ENCODE measurements around the gene NFIX. TPM values are rescaled to one million over a fixed set of nuclear protein-coding genes. Genes with fewer than 3 reads are reported as not detected.

Gene NFIX
- total RNA-seq, 1 experiment from 2014 or later = 0.03 TPM

DNA sequence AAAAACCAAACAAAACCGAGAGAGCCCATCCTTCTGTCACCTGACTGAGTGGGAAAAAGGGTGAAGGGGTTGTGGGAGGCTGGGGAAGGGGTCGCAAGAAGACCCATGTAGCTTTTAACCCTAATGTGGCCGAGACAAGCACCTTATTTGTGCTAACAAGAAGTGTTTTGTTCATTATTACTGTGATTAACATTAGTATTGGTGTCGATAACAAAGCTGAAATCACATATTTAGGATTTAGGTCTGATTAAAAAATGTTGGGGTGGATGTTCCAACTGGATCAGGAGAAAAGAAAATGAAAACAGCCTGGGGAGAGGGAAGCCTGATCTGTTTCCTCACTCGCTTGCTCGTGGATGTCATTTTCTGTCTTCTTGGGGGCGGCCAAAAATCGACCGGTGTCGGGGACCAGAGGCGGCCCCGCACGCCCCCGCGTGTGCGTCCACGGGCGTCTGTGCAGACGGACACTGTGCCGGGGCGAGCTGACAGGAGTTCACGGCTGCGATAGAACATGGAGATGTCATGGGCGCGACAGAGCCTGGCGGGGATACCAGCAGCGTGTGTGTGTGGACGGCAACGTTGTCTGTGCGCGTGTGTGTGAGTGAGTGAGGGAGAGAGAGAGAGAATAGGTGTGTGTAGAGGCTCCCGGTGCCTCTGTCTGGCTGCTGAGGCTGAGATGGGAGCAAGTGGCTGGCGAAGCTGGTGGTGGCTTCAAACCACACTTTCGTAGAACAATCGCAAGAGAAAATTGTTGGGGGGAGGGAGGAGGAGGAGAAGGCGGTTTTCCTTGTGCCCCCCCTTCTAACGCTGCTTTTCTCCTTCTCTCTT is 29.1 kb downstream of the NFIX start:
- H3K36me3 ChIP-seq (replicated peaks; ENCODE audit: control insufficient read depth, insufficient read depth, low read length) = no peaks in the 10 kb centered on the region
- peaks cover 99% of the 10 kb centered on the region for H3K27me3 ChIP-seq (ENCODE audit: control insufficient read depth, insufficient read depth, low read length)
- no peak overlapping the region for H3K4me3 ChIP-seq (ENCODE audit: insufficient read depth, low read depth, low read length)
- DNase-seq = peak; percentile 74

DNA sequence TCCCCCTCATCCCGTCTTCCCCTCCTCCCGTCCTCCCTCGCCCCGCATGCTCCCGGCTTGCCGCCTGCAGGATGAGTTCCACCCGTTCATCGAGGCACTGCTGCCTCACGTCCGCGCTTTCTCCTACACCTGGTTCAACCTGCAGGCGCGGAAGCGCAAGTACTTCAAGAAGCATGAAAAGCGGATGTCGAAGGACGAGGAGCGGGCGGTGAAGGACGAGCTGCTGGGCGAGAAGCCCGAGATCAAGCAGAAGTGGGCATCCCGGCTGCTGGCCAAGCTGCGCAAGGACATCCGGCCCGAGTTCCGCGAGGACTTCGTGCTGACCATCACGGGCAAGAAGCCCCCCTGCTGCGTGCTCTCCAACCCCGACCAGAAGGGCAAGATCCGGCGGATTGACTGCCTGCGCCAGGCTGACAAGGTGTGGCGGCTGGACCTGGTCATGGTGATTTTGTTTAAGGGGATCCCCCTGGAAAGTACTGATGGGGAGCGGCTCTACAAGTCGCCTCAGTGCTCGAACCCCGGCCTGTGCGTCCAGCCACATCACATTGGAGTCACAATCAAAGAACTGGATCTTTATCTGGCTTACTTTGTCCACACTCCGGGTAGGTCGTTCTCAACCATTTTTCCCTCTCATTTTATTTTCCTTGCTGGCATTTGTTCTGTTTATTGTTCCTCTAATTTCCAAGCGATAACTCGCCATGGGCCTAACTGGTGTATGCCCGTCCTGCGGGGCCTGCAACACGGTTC is 29.8 kb downstream of the NFIX start:
- H3K4me3 ChIP-seq (ENCODE audit: insufficient read depth, low read depth, low read length) = no peak overlapping the region
- H3K27me3 ChIP-seq (ENCODE audit: control insufficient read depth, insufficient read depth, low read length) = peaks cover 96% of the 10 kb centered on the region
- DNase-seq = no peak
- H3K36me3 ChIP-seq (replicated peaks; ENCODE audit: control insufficient read depth, insufficient read depth, low read length) = no peaks in the 10 kb centered on the region

DNA sequence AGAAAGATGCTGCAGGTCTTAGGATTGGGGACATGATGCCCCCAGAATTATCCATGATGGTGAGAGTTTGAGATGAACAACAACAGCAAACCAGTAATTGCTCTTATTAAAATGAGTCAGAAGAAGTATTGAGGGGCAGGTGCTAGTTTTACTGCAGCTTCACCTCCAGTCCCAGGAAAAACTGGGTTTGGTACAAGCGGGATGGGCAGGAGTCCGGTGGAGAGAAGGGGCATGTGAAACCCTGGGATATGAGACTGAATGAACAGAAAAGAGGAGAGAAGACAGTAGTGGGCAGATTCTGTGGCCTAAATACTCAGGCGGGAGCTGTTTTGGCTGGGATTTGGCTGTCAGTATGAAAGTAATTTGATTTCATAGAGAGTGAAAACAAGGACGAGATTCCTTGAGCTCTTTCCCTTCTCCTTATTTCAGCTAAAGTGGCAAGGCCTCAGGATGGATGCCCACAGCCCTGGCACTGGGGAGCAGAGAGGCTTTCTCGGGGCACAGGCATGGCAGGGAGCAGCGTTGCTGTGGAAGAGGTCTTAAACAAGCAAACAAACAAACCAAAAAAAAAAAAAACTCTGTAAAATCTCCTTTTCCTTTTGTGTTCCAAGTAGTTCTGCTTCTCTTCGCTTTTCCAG is 30.7 kb downstream of the NFIX start:
- DNase-seq = no peak
- H3K36me3 ChIP-seq (replicated peaks; ENCODE audit: control insufficient read depth, insufficient read depth, low read length) = no peaks in the 10 kb centered on the region
- H3K27me3 ChIP-seq (ENCODE audit: control insufficient read depth, insufficient read depth, low read length) = peaks cover 94% of the 10 kb centered on the region
- H3K4me3 ChIP-seq (ENCODE audit: insufficient read depth, low read depth, low read length) = no peak overlapping the region

DNA sequence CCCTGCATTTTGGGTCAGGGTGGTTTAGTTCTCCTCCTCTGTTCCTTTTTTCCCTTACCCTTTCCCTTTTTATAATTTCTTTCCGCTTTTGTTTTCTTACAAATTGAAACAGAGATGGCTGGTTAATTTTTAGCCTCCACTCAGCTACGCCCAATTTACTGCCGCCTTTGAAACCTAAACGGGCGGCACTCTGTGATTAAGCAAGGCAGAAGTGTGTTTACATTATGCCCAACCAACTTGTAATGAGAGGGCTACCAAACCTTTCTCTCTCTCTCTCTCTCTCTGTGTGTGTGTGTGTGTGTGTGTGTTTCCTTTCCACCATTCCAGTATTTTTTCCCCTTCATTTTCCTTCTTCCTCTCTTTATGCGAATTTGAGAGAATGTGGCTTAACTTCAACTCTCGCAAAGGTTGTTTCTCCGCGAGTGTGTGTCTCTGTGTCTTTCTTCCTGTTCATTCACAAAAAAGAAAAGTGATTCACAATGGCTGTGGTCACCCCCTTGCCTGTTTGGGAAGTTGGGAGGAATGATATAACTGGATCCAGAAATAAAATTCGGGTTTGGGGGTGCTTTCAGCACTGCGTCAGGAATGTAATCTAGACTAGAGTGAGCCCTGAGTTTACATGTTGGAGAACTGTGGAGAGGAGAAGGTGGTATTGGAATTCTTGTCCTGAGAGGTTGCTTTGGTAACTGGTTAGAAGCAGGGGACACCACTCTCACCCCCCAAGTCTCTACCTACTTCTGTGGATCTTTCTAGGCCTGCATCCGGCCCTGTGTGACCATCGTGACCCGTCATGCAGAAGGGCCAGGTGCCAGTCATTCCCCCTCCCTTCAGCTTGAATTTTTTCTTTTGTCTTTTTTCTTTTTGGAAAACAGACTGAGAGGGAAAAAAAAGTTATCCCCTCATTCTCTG is 31.4 kb downstream of the NFIX start:
- no peak for DNase-seq
- peaks cover 89% of the 10 kb centered on the region for H3K27me3 ChIP-seq (ENCODE audit: control insufficient read depth, insufficient read depth, low read length)
- no peak overlapping the region for H3K4me3 ChIP-seq (ENCODE audit: insufficient read depth, low read depth, low read length)
- H3K36me3 ChIP-seq (replicated peaks; ENCODE audit: control insufficient read depth, insufficient read depth, low read length) = no peaks in the 10 kb centered on the region

DNA sequence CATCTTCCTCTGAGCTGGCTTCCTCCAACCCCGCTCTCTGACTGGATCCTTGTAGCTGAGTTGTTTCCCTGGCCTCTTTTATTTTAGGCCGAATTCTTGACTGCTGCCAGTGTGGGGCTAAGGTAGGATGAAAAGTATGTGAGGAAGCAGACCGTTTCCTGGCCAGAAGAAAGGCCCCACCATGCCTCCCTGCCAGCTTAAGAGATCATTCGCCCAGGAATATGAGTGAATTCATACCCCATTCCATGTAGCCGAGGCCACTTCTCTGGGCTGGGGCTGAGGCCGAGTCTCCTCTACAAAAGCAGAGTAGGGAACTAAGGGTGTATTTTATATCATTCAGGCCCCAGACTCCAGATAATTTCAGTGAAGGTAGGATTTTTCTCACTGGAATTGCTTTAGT is 32.3 kb downstream of the NFIX start:
- no peak overlapping the region for H3K4me3 ChIP-seq (ENCODE audit: insufficient read depth, low read depth, low read length)

DNA sequence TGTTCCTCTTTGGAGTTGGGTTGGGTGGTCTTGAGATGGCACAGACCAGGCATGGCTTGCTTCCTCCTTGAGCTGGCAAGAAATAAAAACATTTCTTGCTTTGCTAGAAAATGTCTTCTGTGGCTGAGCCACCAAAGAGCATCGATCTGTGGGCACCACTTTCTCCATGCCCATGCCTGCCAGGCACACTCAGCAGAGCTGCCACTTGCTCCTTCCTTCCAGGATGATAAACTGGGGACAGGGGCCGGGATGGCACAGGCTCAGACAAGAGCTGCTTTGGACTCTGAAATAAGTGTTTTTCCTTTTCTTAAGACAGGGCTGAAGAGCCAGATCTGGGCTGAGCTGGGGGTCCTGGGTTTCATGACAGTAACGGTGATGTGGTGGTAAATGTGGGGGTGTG is 32.8 kb downstream of the NFIX start:
- H3K4me3 ChIP-seq (ENCODE audit: insufficient read depth, low read depth, low read length) = no peak overlapping the region
- DNase-seq = no peak
- H3K27me3 ChIP-seq (ENCODE audit: control insufficient read depth, insufficient read depth, low read length) = peaks cover 77% of the 10 kb centered on the region
- no peaks in the 10 kb centered on the region for H3K36me3 ChIP-seq (replicated peaks; ENCODE audit: control insufficient read depth, insufficient read depth, low read length)

More for the DNA sequence above, 32.3 kb downstream of the NFIX start:
- DNase-seq = no peak
- Histone ChIP-seq H3K27me3 (ENCODE audit: control insufficient read depth, insufficient read depth, low read length) (peaks cover 81% of the 10 kb centered on the region), H3K36me3 (replicated peaks; ENCODE audit: control insufficient read depth, insufficient read depth, low read length) (no peaks in the 10 kb centered on the region)

DNA sequence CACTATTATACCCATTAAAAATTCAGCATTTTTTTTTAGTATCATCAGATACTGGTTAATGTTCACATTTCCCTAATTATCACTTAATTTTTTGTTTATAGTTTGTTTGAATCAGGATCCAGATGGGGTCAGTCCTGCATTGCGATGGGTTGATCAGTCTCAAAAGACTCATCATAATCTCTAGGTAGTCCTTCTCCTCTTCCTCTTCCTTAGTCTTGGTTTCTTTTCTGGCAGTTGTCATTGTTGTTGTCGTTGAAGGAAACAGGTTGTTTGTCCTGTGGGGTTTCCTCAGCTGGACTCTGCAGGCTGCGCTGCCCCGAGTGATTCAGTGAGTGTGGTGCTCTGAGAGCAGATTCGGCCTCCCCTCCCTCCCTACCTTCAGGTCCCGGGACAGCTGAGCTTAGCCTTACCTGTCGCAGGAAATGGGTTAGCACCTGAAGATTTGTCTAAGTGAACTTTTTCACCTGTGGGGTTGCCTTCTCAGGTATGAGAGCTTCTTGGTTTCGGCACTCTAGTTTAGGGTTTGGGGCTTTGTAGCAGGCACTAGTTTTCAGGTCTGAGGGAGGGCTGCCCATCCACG is 34.1 kb downstream of the NFIX start:
- Histone ChIP-seq H3K36me3 (replicated peaks; ENCODE audit: control insufficient read depth, insufficient read depth, low read length) (no peaks in the 10 kb centered on the region), H3K27me3 (ENCODE audit: control insufficient read depth, insufficient read depth, low read length) (peaks cover 67% of the 10 kb centered on the region), H3K4me3 (ENCODE audit: insufficient read depth, low read depth, low read length) (no peak overlapping the region)
- DNase-seq = no peak

DNA sequence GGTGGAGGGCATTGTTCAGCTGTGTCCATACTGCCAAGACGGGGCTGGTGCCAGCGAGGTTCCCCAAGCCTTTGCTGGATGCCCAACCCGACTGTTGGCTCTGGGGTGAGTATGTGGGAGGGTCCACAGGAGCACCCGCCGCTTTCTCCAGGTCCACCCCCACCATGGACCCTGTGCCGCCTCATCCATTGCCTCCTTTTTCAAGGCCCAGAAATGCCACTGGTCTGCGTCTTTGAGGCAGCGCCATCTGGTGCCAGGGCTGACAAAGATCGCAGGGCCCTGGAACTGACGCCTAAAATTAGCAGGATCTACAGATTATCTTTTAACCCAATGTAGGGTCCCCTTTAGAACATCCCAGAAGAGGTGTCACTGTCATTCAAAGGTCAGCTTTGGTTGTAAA is 34.6 kb downstream of the NFIX start:
- no peak overlapping the region for H3K4me3 ChIP-seq (ENCODE audit: insufficient read depth, low read depth, low read length)
- no peaks in the 10 kb centered on the region for H3K36me3 ChIP-seq (replicated peaks; ENCODE audit: control insufficient read depth, insufficient read depth, low read length)
- peaks cover 62% of the 10 kb centered on the region for H3K27me3 ChIP-seq (ENCODE audit: control insufficient read depth, insufficient read depth, low read length)
- peak; percentile 80 for DNase-seq

DNA sequence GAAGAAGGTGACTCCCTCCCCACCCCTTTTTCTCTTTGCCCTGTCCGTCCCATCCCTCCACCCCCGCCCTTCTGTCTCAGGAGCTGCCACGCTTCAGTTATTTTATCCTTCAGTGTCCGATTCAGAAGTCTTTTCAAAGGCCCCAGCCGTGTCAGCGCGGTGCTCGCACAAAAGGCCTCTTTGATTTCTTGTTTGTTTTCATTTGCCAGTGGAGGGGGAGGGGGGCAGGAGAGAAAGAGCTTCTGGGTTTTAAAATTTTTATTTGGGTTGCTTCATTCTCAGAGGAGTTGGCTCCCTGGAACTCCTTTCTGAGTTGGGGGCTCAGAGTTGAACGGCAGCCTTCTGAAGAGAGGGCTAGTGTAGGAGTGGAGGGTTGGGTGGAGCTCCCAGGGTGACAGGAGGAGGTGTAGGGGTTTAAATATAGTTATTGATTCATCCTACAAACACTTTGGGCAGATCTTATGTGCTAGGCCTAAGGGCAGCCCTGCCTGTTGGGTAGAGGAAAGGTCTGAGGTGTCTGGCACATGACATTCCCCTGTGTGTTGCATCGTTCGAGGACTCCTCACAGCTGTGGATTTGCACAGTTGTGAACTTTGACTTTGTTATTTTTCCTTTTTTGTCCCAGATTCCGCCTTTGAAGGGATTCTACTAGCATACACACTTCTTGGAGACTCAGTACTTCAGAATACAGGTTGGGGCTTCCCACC is 36.8 kb downstream of the NFIX start:
- Histone ChIP-seq H3K4me3 (ENCODE audit: insufficient read depth, low read depth, low read length) (no peak overlapping the region), H3K27me3 (ENCODE audit: control insufficient read depth, insufficient read depth, low read length) (peaks cover 44% of the 10 kb centered on the region), H3K36me3 (replicated peaks; ENCODE audit: control insufficient read depth, insufficient read depth, low read length) (no peaks in the 10 kb centered on the region)
- no peak for DNase-seq

DNA sequence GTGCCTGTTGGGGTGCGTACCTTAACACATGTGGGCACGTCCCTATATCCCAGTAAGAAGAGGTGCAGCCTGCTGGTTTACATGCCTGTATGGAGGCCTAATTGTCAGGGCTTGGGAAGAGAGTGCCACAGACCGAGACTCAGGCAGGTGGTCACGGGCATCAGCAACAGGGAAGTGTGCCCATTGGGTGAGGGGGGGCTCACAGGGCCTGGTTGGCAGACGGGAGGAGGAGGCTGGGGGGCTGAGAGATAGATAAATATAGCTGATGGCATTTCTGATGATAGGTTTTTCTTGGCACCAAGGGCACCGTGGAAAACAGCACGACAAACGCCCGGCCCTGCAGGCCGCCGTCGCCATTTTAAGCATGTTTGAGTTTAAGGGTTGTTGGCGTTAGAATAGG is 37.6 kb downstream of the NFIX start:
- no peak for DNase-seq
- peaks cover 41% of the 10 kb centered on the region for H3K27me3 ChIP-seq (ENCODE audit: control insufficient read depth, insufficient read depth, low read length)
- H3K4me3 ChIP-seq (ENCODE audit: insufficient read depth, low read depth, low read length) = no peak overlapping the region
- no peaks in the 10 kb centered on the region for H3K36me3 ChIP-seq (replicated peaks; ENCODE audit: control insufficient read depth, insufficient read depth, low read length)

DNA sequence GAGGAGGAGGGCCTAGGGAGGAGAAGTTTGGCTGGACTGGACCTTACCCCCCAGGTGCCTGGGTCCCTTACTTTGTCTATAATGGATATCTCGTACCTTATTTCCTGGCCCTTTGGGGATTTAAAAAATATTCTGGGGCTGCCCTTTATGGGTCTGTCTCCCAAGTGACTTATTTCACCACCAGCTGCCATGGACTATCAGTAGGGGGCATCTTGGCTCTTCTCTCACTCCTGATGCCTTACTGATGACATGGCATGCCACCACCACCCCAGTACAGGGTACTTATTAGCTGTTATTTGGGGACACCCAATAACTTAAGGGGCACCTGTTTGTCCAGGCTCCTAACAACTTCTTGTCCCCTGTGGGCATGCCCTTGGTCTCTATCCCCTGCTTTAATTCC is 38.0 kb downstream of the NFIX start:
- Histone ChIP-seq H3K36me3 (replicated peaks; ENCODE audit: control insufficient read depth, insufficient read depth, low read length) (no peaks in the 10 kb centered on the region), H3K27me3 (ENCODE audit: control insufficient read depth, insufficient read depth, low read length) (peaks cover 38% of the 10 kb centered on the region), H3K4me3 (ENCODE audit: insufficient read depth, low read depth, low read length) (no peak overlapping the region)
- DNase-seq = no peak

DNA sequence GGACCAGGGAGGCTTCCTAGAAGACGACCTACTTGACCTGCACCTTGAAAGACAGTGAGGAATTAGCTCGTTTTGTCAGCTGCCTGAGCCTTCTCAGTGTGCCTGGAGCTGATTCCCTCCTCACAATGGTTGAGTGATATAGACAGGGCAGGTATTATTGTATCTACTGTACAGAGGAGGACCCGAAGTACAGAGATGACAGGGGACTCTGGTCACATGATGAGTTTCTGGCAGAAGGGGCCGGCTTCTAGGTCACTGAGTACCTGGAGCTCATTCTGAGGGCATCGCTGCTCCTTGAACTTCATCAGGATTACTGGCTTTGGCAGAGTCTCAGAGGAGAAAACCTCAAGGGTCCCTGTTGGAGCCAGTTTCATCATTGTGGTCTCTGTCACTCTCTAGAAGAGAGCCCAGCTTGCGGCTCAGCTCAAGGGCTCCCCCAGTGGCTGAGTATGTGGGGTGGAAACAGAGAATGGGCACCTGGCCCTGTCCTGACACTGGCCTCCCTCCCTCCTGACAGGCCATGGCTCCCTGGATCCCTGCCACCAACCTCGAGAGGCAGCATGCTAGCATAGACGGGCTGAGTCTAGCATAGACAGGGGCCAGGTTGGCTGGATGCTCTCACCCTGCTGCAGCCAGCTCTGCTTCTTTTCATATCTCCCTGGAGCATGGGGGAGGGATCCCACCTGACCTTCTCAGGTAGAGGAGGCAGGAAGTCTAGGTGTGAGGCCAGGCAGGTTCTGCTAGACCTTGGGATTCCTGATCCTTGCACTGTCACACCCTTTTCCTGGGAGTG is 38.7 kb downstream of the NFIX start:
- Histone ChIP-seq H3K4me3 (ENCODE audit: insufficient read depth, low read depth, low read length) (no peak overlapping the region), H3K27me3 (ENCODE audit: control insufficient read depth, insufficient read depth, low read length) (peaks cover 30% of the 10 kb centered on the region), H3K36me3 (replicated peaks; ENCODE audit: control insufficient read depth, insufficient read depth, low read length) (no peaks in the 10 kb centered on the region)
- DNase-seq = peak; percentile 92

DNA sequence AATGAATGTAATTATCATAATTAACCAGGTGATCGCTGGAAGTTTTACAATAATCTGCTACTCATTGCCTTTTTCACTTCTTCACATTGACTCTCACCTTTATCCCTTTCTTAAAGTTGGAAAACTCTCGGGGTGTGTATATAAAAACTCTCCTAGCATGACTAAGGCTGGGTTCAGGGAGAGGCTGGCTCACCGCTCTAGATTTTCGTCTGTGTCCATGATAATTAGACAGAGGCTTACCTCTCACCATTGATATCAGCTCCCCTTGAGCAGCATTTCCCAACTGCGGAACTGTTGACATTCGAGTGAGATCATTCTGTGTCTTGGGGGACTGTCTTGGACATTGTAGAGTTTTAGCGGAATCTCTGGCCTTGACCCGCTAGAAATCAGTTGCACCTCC is 39.4 kb downstream of the NFIX start:
- DNase-seq = no peak
- no peak overlapping the region for H3K4me3 ChIP-seq (ENCODE audit: insufficient read depth, low read depth, low read length)
- peaks cover 24% of the 10 kb centered on the region for H3K27me3 ChIP-seq (ENCODE audit: control insufficient read depth, insufficient read depth, low read length)
- no peaks in the 10 kb centered on the region for H3K36me3 ChIP-seq (replicated peaks; ENCODE audit: control insufficient read depth, insufficient read depth, low read length)

All from H7 (cell line).